Hematopoietic multipotent progenitor cell (in vitro differentiated cells): ENCODE data around the gene HLA-A. TPM values are rescaled to one million over a fixed set of nuclear protein-coding genes. Genes with fewer than 3 reads are reported as not detected.

Experiments used
- DNase-seq, 3 donors: peaks; one replicate each; pipeline ENCODE4 v3.0.0-alpha.2; 2011 to 2015; ENCODE audit warnings: low read depth in 2 of 3, low spot score in 2 of 3
- small RNA-seq: library from RNA; depleted of rRNA; stranded (forward); fragments of <200 nt; gene quantifications from one replicate; pipeline ENCODE3, GENCODE V24; 2012
- total RNA-seq: library from RNA; depleted of rRNA; stranded (reverse); fragments of >200 nt; gene quantifications from one replicate; pipeline ENCODE4 v1.2.3, GENCODE V29; 2012

The HLA-A gene
- total RNA-seq, 1 donor: 1,432 TPM

DNA sequence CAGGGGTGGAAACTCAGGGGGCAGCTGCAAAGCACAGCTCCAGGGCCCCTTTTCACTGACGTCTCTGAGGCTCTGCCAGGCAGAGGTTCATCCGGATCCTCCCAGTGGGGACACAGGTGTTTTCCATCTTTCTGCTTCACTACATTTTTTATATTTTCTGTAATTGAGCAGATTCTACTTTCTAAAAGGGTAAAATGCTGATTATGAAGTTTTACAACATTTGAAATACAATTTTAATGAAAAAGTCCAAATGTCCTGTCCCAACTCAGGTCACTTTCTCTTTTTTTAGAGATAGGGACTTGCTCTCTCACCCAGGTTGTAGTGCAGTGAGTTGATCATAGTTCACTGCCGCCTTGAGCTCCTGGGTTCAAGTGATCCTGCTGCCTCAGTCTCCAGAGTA lies 41.9 kb downstream of the HLA-A start:
- DNase-seq: no peak

GRCh38 chr6:29984992-29985391 lies 42.7 kb downstream of the HLA-A start:
- no peak for DNase-seq

- no peak for DNase-seq
Measured at GRCh38 chr6:29986179-29986781, 43.9 kb downstream of the HLA-A start.

DNA sequence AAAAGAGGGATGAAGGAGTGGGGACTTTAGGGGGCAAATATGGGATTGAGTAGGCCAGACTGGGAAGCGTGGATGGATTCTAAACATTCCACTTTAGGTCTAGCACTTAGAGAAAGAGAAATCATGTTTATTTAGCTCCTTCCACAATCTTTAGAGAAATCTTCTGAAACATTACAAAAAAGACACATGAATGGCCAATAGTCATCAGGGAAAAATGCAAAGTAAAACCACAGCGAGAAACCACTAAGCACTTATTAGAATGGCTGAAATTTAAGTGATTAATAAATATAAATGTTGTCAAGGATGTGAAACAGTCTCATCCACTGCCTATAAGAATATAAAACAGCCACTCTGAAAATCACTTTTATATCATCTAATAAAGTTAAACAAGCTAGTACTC lies 46.9 kb downstream of the HLA-A start:
- DNase-seq: no peak

GRCh38 chr6:29990931-29991330 lies 48.6 kb downstream of the HLA-A start:
- DNase-seq: no peak

- DNase-seq: no peak
Measured at GRCh38 chr6:29992807-29993206, 50.5 kb downstream of the HLA-A start.

DNA sequence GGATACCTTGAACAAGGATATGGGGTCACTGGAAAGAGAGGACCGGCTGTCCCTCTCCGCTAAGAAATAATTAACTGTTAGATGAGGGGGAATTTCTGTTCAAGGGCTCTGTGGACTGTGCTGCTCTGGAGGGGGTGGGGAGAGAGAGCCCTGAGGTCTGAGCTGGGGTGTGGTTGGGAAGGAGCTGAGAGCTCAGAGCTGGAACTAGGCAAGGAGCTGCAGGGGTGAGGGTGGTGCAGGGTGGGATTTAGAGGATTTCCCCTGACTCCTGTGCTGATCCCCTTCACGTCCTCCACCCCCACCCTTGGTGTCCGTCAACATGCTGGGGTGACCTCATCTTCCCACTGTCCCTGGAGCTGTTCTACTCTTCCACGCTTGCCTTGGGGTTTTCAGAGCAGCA lies 52.5 kb downstream of the HLA-A start:
- DNase-seq: no peak

DNA sequence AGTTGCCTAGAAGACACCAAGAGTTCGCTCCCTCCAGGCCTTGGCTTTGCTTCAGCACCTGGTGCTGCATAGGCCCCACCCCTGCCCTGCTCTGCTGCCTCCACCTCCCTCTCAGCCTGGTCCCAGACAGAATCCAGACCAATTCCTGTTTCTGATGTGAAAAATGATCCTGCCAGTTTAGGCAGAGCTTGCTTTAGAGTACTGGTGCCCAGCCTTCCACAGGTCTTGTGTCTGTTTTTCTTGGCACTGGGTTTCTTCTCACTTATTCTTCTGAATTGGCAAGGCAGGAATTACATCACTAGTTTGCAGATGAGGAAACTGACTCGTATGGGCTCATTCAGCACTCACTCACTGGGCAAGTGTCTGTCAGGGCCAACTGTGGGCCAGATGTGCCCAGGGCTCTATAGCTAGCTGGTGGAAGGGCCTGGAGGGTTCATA lies 53.0 kb downstream of the HLA-A start:
- DNase-seq: no peak

Small RNA genes lying within 50 kb of the gene (small RNA-seq; reads per million reads assigned to genes)
- not detected for gene HLA-U

Other genes starting within 250 kb of the HLA-A start
- 161 TPM for gene HLA-F, start 219.1 kb upstream of the HLA-A start, total RNA-seq
- not detected for gene HLA-G, start 114.7 kb upstream of the HLA-A start, total RNA-seq
- gene POLR1H, start 118.7 kb downstream of the HLA-A start, total RNA-seq: 88.1 TPM
- 16.7 TPM for gene PPP1R11, start 124.7 kb downstream of the HLA-A start, total RNA-seq
- gene RNF39, start 133.2 kb downstream of the HLA-A start, total RNA-seq: not detected
- gene TRIM31, start 170.6 kb downstream of the HLA-A start, total RNA-seq: not detected
- gene TRIM40, start 193.6 kb downstream of the HLA-A start, total RNA-seq: under 0.01 TPM
- gene TRIM10, start 218.7 kb downstream of the HLA-A start, total RNA-seq: under 0.01 TPM
- gene TRIM15, start 221.0 kb downstream of the HLA-A start, total RNA-seq: not detected